AG10803 (cell line): ENCODE data around the gene TNS4.
A peak's percentile ranks its signal among the peaks of the same experiment; 100 is the strongest.

Experiments used
- DNase-seq: peaks from one replicate; pipeline ENCODE4 v3.0.0; 2010; ENCODE audit warnings: low read depth
- H3K4me3 ChIP-seq: 2 replicates; pipeline ENCODE4 v1.5.1; 2011; ENCODE audit warnings: mild to moderate bottlenecking, low read length, control low read depth
- TF ChIP-seq, protein P1 (sequence below): conservative IDR thresholded peaks from 2 replicates; pipeline ENCODE4 v1.5.1; 2011; ENCODE audit warnings: mild to moderate bottlenecking, low read length, control low read depth, inconsistent platforms

TNS4 gene

DNA sequence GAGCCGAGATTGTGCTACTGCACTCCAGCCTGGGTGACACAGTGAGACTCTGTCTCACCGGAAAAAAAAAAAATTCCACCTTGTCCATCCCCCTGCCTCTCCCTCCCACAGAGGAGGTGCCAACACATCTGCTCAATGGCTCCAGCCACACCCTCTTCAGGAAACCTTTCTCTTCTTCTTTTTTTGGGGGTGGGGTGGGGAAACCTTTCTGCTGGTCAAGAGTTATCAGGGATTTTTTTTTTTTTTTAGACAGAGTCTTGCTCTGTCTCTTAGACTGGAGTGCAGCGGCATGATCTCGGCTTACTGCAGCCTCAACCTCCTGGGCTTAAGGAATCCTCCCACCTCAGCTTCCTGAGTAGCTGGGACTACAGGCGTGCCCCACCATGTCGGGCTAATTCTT is 18.7 kb downstream of the TNS4 start:
- no peak for DNase-seq
- TF ChIP-seq, protein P1, sequence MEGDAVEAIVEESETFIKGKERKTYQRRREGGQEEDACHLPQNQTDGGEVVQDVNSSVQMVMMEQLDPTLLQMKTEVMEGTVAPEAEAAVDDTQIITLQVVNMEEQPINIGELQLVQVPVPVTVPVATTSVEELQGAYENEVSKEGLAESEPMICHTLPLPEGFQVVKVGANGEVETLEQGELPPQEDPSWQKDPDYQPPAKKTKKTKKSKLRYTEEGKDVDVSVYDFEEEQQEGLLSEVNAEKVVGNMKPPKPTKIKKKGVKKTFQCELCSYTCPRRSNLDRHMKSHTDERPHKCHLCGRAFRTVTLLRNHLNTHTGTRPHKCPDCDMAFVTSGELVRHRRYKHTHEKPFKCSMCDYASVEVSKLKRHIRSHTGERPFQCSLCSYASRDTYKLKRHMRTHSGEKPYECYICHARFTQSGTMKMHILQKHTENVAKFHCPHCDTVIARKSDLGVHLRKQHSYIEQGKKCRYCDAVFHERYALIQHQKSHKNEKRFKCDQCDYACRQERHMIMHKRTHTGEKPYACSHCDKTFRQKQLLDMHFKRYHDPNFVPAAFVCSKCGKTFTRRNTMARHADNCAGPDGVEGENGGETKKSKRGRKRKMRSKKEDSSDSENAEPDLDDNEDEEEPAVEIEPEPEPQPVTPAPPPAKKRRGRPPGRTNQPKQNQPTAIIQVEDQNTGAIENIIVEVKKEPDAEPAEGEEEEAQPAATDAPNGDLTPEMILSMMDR, result no peak
- no peak overlapping the region for H3K4me3 ChIP-seq

DNA sequence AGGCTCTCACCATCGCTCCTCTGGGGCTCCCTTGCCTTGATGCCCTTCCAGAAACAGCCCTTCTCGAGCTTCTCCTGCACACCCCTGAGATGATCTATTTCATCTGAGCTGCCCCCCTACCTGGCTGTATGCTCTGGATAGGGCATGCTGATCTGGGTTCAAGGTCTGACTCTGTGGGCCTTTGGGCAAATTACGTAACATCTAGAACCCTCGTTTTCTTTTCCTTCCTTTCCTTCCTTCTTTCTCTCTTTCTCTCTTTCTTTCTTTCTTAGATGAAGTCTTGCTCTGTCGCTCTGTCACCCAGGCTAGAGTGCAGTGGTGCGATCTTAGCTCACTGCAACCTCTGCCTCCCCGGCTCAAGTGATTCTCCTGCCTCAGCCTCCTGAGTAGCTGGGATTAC is 20.3 kb downstream of the TNS4 start:
- TF ChIP-seq, protein P1, result no peak
- H3K4me3 ChIP-seq, result no peak overlapping the region
- no peak for DNase-seq

DNA sequence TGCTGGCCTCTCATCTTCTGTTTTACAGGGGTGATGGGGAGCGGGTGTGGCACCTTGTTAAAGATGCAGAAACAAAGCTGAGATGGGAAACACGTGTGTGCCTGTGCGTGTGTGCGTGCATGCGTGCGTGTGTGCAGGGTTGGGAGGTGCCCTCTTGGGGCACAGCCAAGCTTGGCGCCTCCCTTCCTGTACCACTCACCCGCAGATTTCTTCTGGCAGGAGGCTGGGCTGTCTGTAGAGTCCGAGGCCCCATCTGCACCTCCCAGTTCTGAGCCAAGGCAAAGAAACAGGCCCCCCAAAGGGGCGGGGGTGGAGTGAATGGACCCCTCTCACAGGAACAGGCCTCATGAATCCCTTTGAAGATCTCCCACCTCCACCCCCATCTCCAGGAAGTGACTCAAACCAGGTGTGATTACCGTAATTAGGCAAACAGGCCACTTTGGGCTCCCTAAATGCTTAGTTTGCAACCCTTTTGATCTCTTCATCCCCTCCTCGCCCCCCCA is 20.9 kb downstream of the TNS4 start:
- no peak overlapping the region for H3K4me3 ChIP-seq
- TF ChIP-seq, protein P1, result no peak
- peak; percentile 78 for DNase-seq

DNA sequence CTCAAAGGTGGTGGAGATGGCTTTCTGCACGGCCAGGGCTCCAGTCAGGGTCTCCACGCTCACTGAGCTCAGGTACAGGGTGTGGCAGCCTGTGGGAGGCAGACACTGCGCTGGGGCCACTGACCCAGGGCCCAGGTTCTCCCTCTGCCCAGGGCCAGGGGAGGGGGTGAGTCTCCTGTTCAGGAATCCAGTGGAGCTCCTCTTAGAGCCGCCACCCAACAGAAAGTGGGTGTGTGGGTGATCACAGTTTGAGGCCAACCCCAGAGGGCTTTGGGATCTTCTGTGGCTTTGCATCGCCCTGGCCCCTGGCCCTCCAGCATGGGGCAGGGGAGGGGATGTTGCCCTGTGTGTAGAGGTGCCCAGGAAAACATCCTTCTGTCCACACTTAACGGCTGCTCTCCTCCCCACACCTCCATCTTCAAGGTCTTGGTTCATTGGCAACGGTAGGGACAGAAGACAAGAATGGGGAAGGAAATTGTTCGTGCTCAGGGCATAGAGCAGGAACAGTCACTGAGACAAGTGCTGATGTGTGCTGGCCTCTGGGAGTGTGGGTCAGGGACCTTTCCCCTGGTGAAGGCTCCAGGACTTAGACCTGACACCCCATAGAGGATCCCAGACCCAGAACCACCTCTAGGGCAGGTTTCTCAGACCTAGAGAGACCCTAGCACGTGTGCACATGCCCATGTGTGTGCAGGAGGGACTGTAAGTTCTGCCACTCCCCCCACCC is 21.5 kb downstream of the TNS4 start:
- H3K4me3 ChIP-seq, result no peak overlapping the region
- TF ChIP-seq, protein P1, result no peak
- no peak for DNase-seq

DNA sequence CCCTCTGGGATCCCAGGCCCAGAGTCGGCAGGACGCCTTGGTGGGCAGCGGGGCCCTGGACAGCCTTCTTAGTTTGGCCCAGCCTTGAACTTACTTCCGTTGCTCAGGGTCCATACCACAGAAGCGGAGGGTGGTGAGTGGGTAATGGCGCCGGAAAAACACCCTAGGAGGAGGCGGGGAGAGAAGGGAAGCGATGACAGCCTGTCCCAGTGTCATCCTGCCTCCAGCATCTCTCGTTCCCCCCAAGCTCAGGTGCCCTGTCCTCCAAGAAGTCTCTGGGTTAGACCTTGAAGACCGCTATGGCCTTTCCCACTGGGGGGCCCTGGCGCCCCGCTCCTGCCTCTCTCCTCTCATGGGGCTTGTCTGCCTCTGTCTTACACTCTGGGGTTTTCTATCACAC is 22.9 kb downstream of the TNS4 start:
- no peak for DNase-seq
- TF ChIP-seq, protein P1, result no peak
- no peak overlapping the region for H3K4me3 ChIP-seq

DNA sequence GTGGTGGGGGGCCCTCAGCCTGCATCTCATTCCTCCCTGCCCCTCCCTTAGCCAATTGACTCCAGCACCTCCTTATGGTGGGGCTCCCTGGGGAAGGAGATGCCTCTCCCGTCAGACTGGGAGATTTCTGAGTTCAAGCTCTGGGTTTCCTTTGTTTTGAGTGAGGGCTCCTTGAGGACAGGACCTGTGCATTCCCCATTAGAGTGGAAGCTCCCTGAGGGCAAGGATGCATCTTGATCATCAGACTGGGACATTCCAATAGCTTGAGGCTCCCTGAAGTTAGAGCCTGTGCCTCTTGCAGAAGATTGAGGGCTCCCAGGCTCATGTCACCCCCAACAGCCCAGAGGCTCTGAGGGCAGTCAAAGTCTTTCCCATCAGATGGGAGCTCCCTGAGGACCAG is 23.6 kb downstream of the TNS4 start:
- TF ChIP-seq, protein P1, result no peak
- DNase-seq, result no peak
- no peak overlapping the region for H3K4me3 ChIP-seq

DNA sequence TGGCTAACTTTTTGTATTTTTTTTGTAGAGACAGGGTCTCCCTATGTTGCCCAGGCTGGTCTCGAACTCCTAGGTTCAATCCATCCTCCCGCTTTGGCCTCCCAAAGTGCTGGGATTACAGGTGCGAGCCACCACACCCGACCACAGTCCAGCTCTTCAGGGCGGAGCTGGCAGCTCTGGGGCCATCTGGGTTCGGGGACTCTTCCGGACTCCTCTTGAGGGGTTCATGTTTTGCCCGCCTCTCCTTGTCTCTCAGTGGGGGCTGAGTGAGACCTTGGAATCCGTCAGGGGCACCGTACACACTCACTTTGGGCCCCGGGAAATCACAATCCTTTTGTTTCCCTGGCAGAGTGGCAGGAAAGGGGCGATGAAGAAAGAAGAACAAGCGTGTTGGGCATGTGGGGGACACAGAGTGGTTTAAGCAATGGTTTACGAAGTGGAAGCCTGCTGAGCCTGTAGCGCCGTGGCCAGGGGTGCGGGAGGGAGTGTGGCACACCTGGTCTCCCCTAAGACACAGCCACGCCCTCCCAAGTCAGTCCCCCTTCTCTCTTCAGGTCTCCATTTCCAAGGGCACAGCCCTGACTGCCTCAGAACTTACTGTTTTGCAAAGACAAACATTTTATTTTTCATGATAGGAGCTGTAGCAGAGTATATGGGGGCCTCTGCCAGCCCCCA is 26.1 kb downstream of the TNS4 start:
- TF ChIP-seq, protein P1, result no peak
- DNase-seq, result no peak
- H3K4me3 ChIP-seq, result no peak overlapping the region
